Measurements from ENCODE around the gene DENND1C.

DENND1C gene

GRCh38 chr19:6476155-6476895 is 5.3 kb downstream of the DENND1C start:
- H3K36me3 ChIP-seq (ENCODE audit: control insufficient read depth in 1 of 2, insufficient read depth in 2 of 2, low read length in 2 of 2): peaks cover 0 to 4% of the 10 kb centered on the region in 2 donors
- peak overlapping the region; percentile 73 for H3K27ac ChIP-seq (ENCODE audit: low read depth, low read length)
- peak overlapping the region in 1 of 2 donors; percentile 25 for H3K9ac ChIP-seq (ENCODE audit: low read depth in 1 of 2, low read length in 2 of 2)
- no peaks in the 10 kb centered on the region for H3K9me3 ChIP-seq (ENCODE audit: control insufficient read depth in 1 of 2, low read length in 2 of 2)
- no peaks in the 10 kb centered on the region for H3K27me3 ChIP-seq (ENCODE audit: control insufficient read depth in 1 of 2, insufficient read depth in 2 of 2, low read length in 2 of 2)
- H3K4me1 ChIP-seq (ENCODE audit: control insufficient read depth in 1 of 2, insufficient read depth in 2 of 2, low read length in 2 of 2): peaks cover 8 to 16% of the 10 kb centered on the region in 2 donors
- H3K4me3 ChIP-seq (ENCODE audit: low read depth in 1 of 2, low read length in 2 of 2): peak overlapping the region; percentile 57 to 67

- Histone ChIP-seq H3K36me3 (ENCODE audit: control insufficient read depth in 1 of 2, insufficient read depth in 2 of 2, low read length in 2 of 2) (peaks cover 0 to 4% of the 10 kb centered on the region in 2 donors), H3K4me1 (ENCODE audit: control insufficient read depth in 1 of 2, insufficient read depth in 2 of 2, low read length in 2 of 2) (peaks cover 8 to 16% of the 10 kb centered on the region in 2 donors), H3K27ac (ENCODE audit: low read depth, low read length) (no peak overlapping the region), H3K4me3 (ENCODE audit: low read depth in 1 of 2, low read length in 2 of 2) (peak overlapping the region; percentile 57 to 67), H3K9ac (ENCODE audit: low read depth in 1 of 2, low read length in 2 of 2) (peak overlapping the region in 1 of 2 donors; percentile 25), H3K27me3 (ENCODE audit: control insufficient read depth in 1 of 2, insufficient read depth in 2 of 2, low read length in 2 of 2) (no peaks in the 10 kb centered on the region), H3K9me3 (ENCODE audit: control insufficient read depth in 1 of 2, low read length in 2 of 2) (no peaks in the 10 kb centered on the region)
These were observed 6.1 kb downstream of the DENND1C start for GRCh38 chr19:6475321-6476108.

- Histone ChIP-seq H3K36me3 (ENCODE audit: control insufficient read depth in 1 of 2, insufficient read depth in 2 of 2, low read length in 2 of 2) (peaks cover 4 to 8% of the 10 kb centered on the region in 2 donors), H3K27me3 (ENCODE audit: control insufficient read depth in 1 of 2, insufficient read depth in 2 of 2, low read length in 2 of 2) (no peaks in the 10 kb centered on the region), H3K4me1 (ENCODE audit: control insufficient read depth in 1 of 2, insufficient read depth in 2 of 2, low read length in 2 of 2) (peaks cover 8 to 16% of the 10 kb centered on the region in 2 donors), H3K4me3 (ENCODE audit: low read depth in 1 of 2, low read length in 2 of 2) (no peak overlapping the region), H3K9ac (ENCODE audit: low read depth in 1 of 2, low read length in 2 of 2) (no peak overlapping the region), H3K9me3 (ENCODE audit: control insufficient read depth in 1 of 2, low read length in 2 of 2) (no peaks in the 10 kb centered on the region), H3K27ac (ENCODE audit: low read depth, low read length) (no peak overlapping the region)
These were observed 7.9 kb downstream of the DENND1C start for GRCh38 chr19:6473647-6474046.

GRCh38 chr19:6472713-6473112 is 8.9 kb downstream of the DENND1C start:
- Histone ChIP-seq H3K4me3 (ENCODE audit: low read depth in 1 of 2, low read length in 2 of 2) (no peak overlapping the region), H3K4me1 (ENCODE audit: control insufficient read depth in 1 of 2, insufficient read depth in 2 of 2, low read length in 2 of 2) (peaks cover 8 to 16% of the 10 kb centered on the region in 2 donors), H3K27me3 (ENCODE audit: control insufficient read depth in 1 of 2, insufficient read depth in 2 of 2, low read length in 2 of 2) (no peaks in the 10 kb centered on the region), H3K9me3 (ENCODE audit: control insufficient read depth in 1 of 2, low read length in 2 of 2) (no peaks in the 10 kb centered on the region), H3K36me3 (ENCODE audit: control insufficient read depth in 1 of 2, insufficient read depth in 2 of 2, low read length in 2 of 2) (peaks cover 8 to 18% of the 10 kb centered on the region in 2 donors), H3K9ac (ENCODE audit: low read depth in 1 of 2, low read length in 2 of 2) (no peak overlapping the region), H3K27ac (ENCODE audit: low read depth, low read length) (no peak overlapping the region)

- H3K27me3 ChIP-seq (ENCODE audit: control insufficient read depth in 1 of 2, insufficient read depth in 2 of 2, low read length in 2 of 2): no peaks in the 10 kb centered on the region
- H3K9ac ChIP-seq (ENCODE audit: low read depth in 1 of 2, low read length in 2 of 2): no peak overlapping the region
- peaks cover 8 to 16% of the 10 kb centered on the region in 2 donors for H3K4me1 ChIP-seq (ENCODE audit: control insufficient read depth in 1 of 2, insufficient read depth in 2 of 2, low read length in 2 of 2)
- peaks cover 10 to 22% of the 10 kb centered on the region in 2 donors for H3K36me3 ChIP-seq (ENCODE audit: control insufficient read depth in 1 of 2, insufficient read depth in 2 of 2, low read length in 2 of 2)
- no peak overlapping the region for H3K4me3 ChIP-seq (ENCODE audit: low read depth in 1 of 2, low read length in 2 of 2)
- H3K27ac ChIP-seq (ENCODE audit: low read depth, low read length): no peak overlapping the region
- no peaks in the 10 kb centered on the region for H3K9me3 ChIP-seq (ENCODE audit: control insufficient read depth in 1 of 2, low read length in 2 of 2)
These were observed 10.5 kb downstream of the DENND1C start for GRCh38 chr19:6471076-6471475.

- Histone ChIP-seq H3K9ac (ENCODE audit: low read depth in 1 of 2, low read length in 2 of 2) (no peak overlapping the region), H3K27ac (ENCODE audit: low read depth, low read length) (no peak overlapping the region), H3K4me1 (ENCODE audit: control insufficient read depth in 1 of 2, insufficient read depth in 2 of 2, low read length in 2 of 2) (peaks cover 5 to 12% of the 10 kb centered on the region in 2 donors), H3K9me3 (ENCODE audit: control insufficient read depth in 1 of 2, low read length in 2 of 2) (no peaks in the 10 kb centered on the region), H3K27me3 (ENCODE audit: control insufficient read depth in 1 of 2, insufficient read depth in 2 of 2, low read length in 2 of 2) (no peaks in the 10 kb centered on the region), H3K4me3 (ENCODE audit: low read depth in 1 of 2, low read length in 2 of 2) (no peak overlapping the region), H3K36me3 (ENCODE audit: control insufficient read depth in 1 of 2, insufficient read depth in 2 of 2, low read length in 2 of 2) (peaks cover 10 to 23% of the 10 kb centered on the region in 2 donors)
These were observed 11.4 kb downstream of the DENND1C start for GRCh38 chr19:6470173-6470572.

- Histone ChIP-seq H3K9me3 (ENCODE audit: control insufficient read depth in 1 of 2, low read length in 2 of 2) (no peaks in the 10 kb centered on the region), H3K36me3 (ENCODE audit: control insufficient read depth in 1 of 2, insufficient read depth in 2 of 2, low read length in 2 of 2) (peaks cover 10 to 23% of the 10 kb centered on the region in 2 donors), H3K4me3 (ENCODE audit: low read depth in 1 of 2, low read length in 2 of 2) (no peak overlapping the region), H3K27me3 (ENCODE audit: control insufficient read depth in 1 of 2, insufficient read depth in 2 of 2, low read length in 2 of 2) (no peaks in the 10 kb centered on the region), H3K9ac (ENCODE audit: low read depth in 1 of 2, low read length in 2 of 2) (no peak overlapping the region), H3K4me1 (ENCODE audit: control insufficient read depth in 1 of 2, insufficient read depth in 2 of 2, low read length in 2 of 2) (peaks cover 5 to 6% of the 10 kb centered on the region in 2 donors), H3K27ac (ENCODE audit: low read depth, low read length) (no peak overlapping the region)
These were observed 14.2 kb downstream of the DENND1C start for GRCh38 chr19:6467384-6467783.

GRCh38 chr19:6466526-6467248 is 14.9 kb downstream of the DENND1C start:
- H3K27me3 ChIP-seq (ENCODE audit: control insufficient read depth in 1 of 2, insufficient read depth in 2 of 2, low read length in 2 of 2): no peaks in the 10 kb centered on the region
- H3K9me3 ChIP-seq (ENCODE audit: control insufficient read depth in 1 of 2, low read length in 2 of 2): no peaks in the 10 kb centered on the region
- H3K4me3 ChIP-seq (ENCODE audit: low read depth in 1 of 2, low read length in 2 of 2): no peak overlapping the region

GRCh38 chr19:6465663-6466062 is 15.9 kb downstream of the DENND1C start:
- H3K9ac ChIP-seq (ENCODE audit: low read depth in 1 of 2, low read length in 2 of 2): peak overlapping the region in 1 of 2 donors; percentile 95
- peaks cover 10 to 23% of the 10 kb centered on the region in 2 donors for H3K36me3 ChIP-seq (ENCODE audit: control insufficient read depth in 1 of 2, insufficient read depth in 2 of 2, low read length in 2 of 2)
- peak overlapping the region; percentile 61 to 74 for H3K4me3 ChIP-seq (ENCODE audit: low read depth in 1 of 2, low read length in 2 of 2)
- no peaks in the 10 kb centered on the region for H3K27me3 ChIP-seq (ENCODE audit: control insufficient read depth in 1 of 2, insufficient read depth in 2 of 2, low read length in 2 of 2)
- no peak overlapping the region for H3K27ac ChIP-seq (ENCODE audit: low read depth, low read length)
- H3K4me1 ChIP-seq (ENCODE audit: control insufficient read depth in 1 of 2, insufficient read depth in 2 of 2, low read length in 2 of 2): peaks cover 5 to 13% of the 10 kb centered on the region in 2 donors
- H3K9me3 ChIP-seq (ENCODE audit: control insufficient read depth in 1 of 2, low read length in 2 of 2): no peaks in the 10 kb centered on the region

More at GRCh38 chr19:6466526-6467248, 14.9 kb downstream of the DENND1C start:
- no peak overlapping the region for H3K27ac ChIP-seq (ENCODE audit: low read depth, low read length)
- peaks cover 10 to 23% of the 10 kb centered on the region in 2 donors for H3K36me3 ChIP-seq (ENCODE audit: control insufficient read depth in 1 of 2, insufficient read depth in 2 of 2, low read length in 2 of 2)
- no peak overlapping the region for H3K9ac ChIP-seq (ENCODE audit: low read depth in 1 of 2, low read length in 2 of 2)
- peaks cover 5 to 13% of the 10 kb centered on the region in 2 donors for H3K4me1 ChIP-seq (ENCODE audit: control insufficient read depth in 1 of 2, insufficient read depth in 2 of 2, low read length in 2 of 2)

Measured in duodenal mucosa (tissue), 2 donors.